SK-N-SH treated with all-trans-retinoic acid at 6 μM for 48 hours (cell line): ENCODE data around the gene KCNH2.

Source experiments
- ARNTL ChIP-seq: fragments of 450-650 bp; formaldehyde crosslinking; IDR thresholded peaks from 2 replicates; pipeline ENCODE4 v1.5.0; 2020; ENCODE audit warnings: low read depth, mild to moderate bottlenecking, moderate library complexity, borderline replicate concordance
- ESRRG ChIP-seq: fragments of 250-450 bp; sonication (Bioruptor Pico); IDR thresholded peaks from 2 replicates; pipeline ENCODE4 v1.6.1; 2021; ENCODE audit warnings: mild to moderate bottlenecking
- OSR1 ChIP-seq: fragments of 250-450 bp; sonication (Bioruptor Pico); IDR thresholded peaks from 2 replicates; pipeline ENCODE4 v1.8.0; 2022; ENCODE audit warnings: moderate library complexity, mild to moderate bottlenecking, inconsistent platforms
- RARB ChIP-seq: fragments of 250-450 bp; sonication (Bioruptor Pico); IDR thresholded peaks from 2 replicates; pipeline ENCODE4 v1.8.0; 2021; ENCODE audit warnings: mild to moderate bottlenecking, moderate library complexity
- SNAI2 ChIP-seq: fragments of 250-450 bp; sonication (Bioruptor Pico); IDR thresholded peaks from 2 replicates; pipeline ENCODE4 v1.5.0; 2020; ENCODE audit warnings: mild to moderate bottlenecking, moderate library complexity
- TCF4 ChIP-seq: fragments of 250-450 bp; sonication (Bioruptor Pico); IDR thresholded peaks from 2 replicates; pipeline ENCODE4 v1.8.0; 2021; ENCODE audit warnings: mild to moderate bottlenecking, moderate library complexity, borderline replicate concordance
- ZFP3 ChIP-seq: fragments of 250-450 bp; sonication (Bioruptor Pico); IDR thresholded peaks from 2 replicates; pipeline ENCODE4 v1.5.0; 2020; ENCODE audit warnings: mild to moderate bottlenecking, moderate library complexity
- ZNF565 ChIP-seq: fragments of 450-650 bp; formaldehyde crosslinking; conservative IDR thresholded peaks from 2 replicates; pipeline ENCODE4 v1.5.0; 2020; ENCODE audit warnings: low read depth, mild to moderate bottlenecking, moderate library complexity
- ZNF70 ChIP-seq: fragments of 450-650 bp; formaldehyde crosslinking; IDR thresholded peaks from 2 replicates; pipeline ENCODE4 v1.5.0; 2020; ENCODE audit warnings: mild to moderate bottlenecking, moderate library complexity
- TF ChIP-seq, protein P1 (sequence below): fragments of 250-450 bp; sonication (Bioruptor Pico); IDR thresholded peaks from 2 replicates; pipeline ENCODE4 v1.8.0; 2020; ENCODE audit warnings: mild to moderate bottlenecking, moderate library complexity, borderline replicate concordance
- TF ChIP-seq, protein P2 (sequence below): fragments of 250-450 bp; sonication (Bioruptor Pico); IDR thresholded peaks from 2 replicates; pipeline ENCODE4 v1.5.1; 2020; ENCODE audit warnings: low read depth, mild to moderate bottlenecking, moderate library complexity

DNA sequence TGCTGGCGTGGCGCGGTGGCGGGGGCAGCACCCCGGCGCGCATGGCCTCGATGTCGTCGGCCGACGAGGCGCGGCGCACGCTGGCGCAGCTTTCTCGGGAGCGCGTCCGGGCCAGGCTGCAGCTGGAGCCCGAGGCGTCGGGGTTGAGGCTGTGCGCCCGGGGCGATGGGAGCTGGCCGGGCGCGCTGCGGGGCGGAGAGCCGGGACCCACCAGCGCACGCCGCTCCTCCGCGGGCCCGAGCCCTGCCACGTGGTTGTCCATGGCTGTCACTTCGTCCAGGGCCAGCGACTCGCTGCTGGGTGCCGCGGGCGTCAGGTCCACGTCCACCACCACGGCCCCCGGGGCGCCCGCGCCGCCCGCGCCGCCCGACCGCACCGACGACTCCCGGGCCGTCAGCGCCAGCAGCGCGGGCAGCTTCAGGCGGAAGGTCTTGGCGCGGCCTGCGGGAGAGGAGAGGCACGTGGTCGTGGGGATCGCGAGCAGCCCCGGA lies 20.0 kb downstream of the KCNH2 start:
- TF ChIP-seq ZNF70 (CRISPR knock-in tag) (no peak), ESRRG (no peak), ARNTL (CRISPR knock-in tag) (no peak), ZFP3 (CRISPR knock-in tag) (no peak), OSR1 (CRISPR knock-in tag) (no peak), TCF4 (CRISPR knock-in tag) (no peak), RARB (CRISPR knock-in tag) (no peak), SNAI2 (CRISPR knock-in tag) (no peak), ZNF565 (CRISPR knock-in tag) (no peak)
- TF ChIP-seq, protein P1, sequence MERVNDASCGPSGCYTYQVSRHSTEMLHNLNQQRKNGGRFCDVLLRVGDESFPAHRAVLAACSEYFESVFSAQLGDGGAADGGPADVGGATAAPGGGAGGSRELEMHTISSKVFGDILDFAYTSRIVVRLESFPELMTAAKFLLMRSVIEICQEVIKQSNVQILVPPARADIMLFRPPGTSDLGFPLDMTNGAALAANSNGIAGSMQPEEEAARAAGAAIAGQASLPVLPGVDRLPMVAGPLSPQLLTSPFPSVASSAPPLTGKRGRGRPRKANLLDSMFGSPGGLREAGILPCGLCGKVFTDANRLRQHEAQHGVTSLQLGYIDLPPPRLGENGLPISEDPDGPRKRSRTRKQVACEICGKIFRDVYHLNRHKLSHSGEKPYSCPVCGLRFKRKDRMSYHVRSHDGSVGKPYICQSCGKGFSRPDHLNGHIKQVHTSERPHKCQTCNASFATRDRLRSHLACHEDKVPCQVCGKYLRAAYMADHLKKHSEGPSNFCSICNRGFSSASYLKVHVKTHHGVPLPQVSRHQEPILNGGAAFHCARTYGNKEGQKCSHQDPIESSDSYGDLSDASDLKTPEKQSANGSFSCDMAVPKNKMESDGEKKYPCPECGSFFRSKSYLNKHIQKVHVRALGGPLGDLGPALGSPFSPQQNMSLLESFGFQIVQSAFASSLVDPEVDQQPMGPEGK = no peak
- TF ChIP-seq, protein P2, sequence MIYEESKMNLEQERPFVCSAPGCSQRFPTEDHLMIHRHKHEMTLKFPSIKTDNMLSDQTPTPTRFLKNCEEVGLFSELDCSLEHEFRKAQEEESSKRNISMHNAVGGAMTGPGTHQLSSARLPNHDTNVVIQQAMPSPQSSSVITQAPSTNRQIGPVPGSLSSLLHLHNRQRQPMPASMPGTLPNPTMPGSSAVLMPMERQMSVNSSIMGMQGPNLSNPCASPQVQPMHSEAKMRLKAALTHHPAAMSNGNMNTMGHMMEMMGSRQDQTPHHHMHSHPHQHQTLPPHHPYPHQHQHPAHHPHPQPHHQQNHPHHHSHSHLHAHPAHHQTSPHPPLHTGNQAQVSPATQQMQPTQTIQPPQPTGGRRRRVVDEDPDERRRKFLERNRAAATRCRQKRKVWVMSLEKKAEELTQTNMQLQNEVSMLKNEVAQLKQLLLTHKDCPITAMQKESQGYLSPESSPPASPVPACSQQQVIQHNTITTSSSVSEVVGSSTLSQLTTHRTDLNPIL = no peak
